Panc1 (cell line): ENCODE data around the gene P3R3URF. TPM values are rescaled to one million over a fixed set of nuclear protein-coding genes. Genes with fewer than 3 reads are reported as not detected.

ENCODE experiments used
- ATAC-seq: fragments of 200-7000 bp; cut with Tn5 transposase; 2 replicates; pipeline ENCODE4 v1.9.1; 2020; ENCODE audit warnings: mild to moderate bottlenecking, moderate library complexity
- BruUV-seq: library from RNA; stranded (reverse); fragments of 400-500 nt; replicated peaks from 2 replicates; lab custom pipeline; 2021; lab: Mats Ljungman, UMichigan
- CTCF ChIA-PET: fragments of 300-600 bp; sonication (Branson Sonifier 250); formaldehyde crosslinking; loops from one replicate; lab custom pipeline; 2022; ENCODE audit warnings: antibody characterized with exemption; lab: Charles Lee
- POLR2A ChIA-PET: fragments of 300-600 bp; sonication (Branson Sonifier 250); formaldehyde crosslinking; loops from one replicate; lab custom pipeline; 2022; ENCODE audit warnings: antibody characterized with exemption; lab: Charles Lee
- DNase-seq: peaks from one replicate; pipeline ENCODE4 v3.0.0-alpha.2; 2010; ENCODE audit warnings: low read depth, low spot score
- H3K27ac ChIP-seq: 2 replicates; pipeline ENCODE4 v1.5.1; 2011; ENCODE audit warnings: mild to moderate bottlenecking, low read length, inconsistent platforms
- H3K27me3 ChIP-seq: fragments of 200-500 bp; sonication (Bioruptor generic); 2 replicates; pipeline ENCODE4 v1.6.0; 2014; ENCODE audit warnings: low read length, inconsistent platforms; ENCODE audit not compliant: control insufficient read depth, insufficient read depth
- H3K36me3 ChIP-seq: fragments of 200-500 bp; sonication (Bioruptor generic); 2 replicates; pipeline ENCODE4 v1.5.1; 2014; ENCODE audit warnings: inconsistent platforms, mild to moderate bottlenecking, low read length, moderate library complexity; ENCODE audit not compliant: control insufficient read depth, insufficient read depth
- H3K4me1 ChIP-seq: 2 replicates; pipeline ENCODE4 v1.5.1; 2011; ENCODE audit warnings: inconsistent platforms, mild to moderate bottlenecking, low read length, moderate library complexity; ENCODE audit not compliant: control insufficient read depth, insufficient read depth
- H3K4me3 ChIP-seq, 2 experiments: 2 replicates each; pipeline ENCODE4 v1.5.1; 2011 to 2012; ENCODE audit warnings: low read depth in 2 of 2, low read length in 2 of 2, mild to moderate bottlenecking in 2 of 2, inconsistent platforms in 1 of 2, moderate library complexity in 1 of 2
- H3K9me3 ChIP-seq: fragments of 200-500 bp; sonication (Bioruptor generic); 2 replicates; pipeline ENCODE4 v1.5.1; 2014; ENCODE audit warnings: low read depth, mild to moderate bottlenecking, inconsistent platforms, low read length, moderate library complexity; ENCODE audit not compliant: control insufficient read depth, insufficient read depth
- POLR2AphosphoS5 ChIP-seq: IDR thresholded peaks from 2 replicates; pipeline ENCODE4 v1.6.1; 2012; ENCODE audit warnings: mild to moderate bottlenecking, low read depth, low read length, moderate library complexity
- SIN3A ChIP-seq: IDR thresholded peaks from 2 replicates; pipeline ENCODE4 v1.6.1; 2012; ENCODE audit warnings: low read depth, mild to moderate bottlenecking, low read length, moderate library complexity, borderline replicate concordance; ENCODE audit not compliant: insufficient read depth
- TCF7L2 ChIP-seq: IDR thresholded peaks from 2 replicates; pipeline ENCODE4 v1.6.1; 2011; ENCODE audit warnings: mild to moderate bottlenecking, low read depth, low read length, inconsistent platforms
- in situ Hi-C: cut with HindIII; loops from 2 replicates; pipeline ENCODE4 v1.10.0; 2016; ENCODE audit warnings: low sequenced_read_pairs, low pct_unique_long_range_greater_than_20kb
- intact Hi-C: fragments of 100-400 bp; cut with micrococcal nuclease; formaldehyde crosslinking; loops from one replicate; pipeline ENCODE4 v1.10.0; 2022; ENCODE audit not compliant: unreplicated experiment
- total RNA-seq: library from RNA; stranded (reverse); gene quantifications from one replicate; pipeline ENCODE4 v1.2.1, GENCODE V29; 2021; ENCODE audit not compliant: unreplicated experiment
- TF ChIP-seq, protein P1 (sequence below): fragments of 450-650 bp; IDR thresholded peaks from 2 replicates; pipeline ENCODE4 v1.5.1; 2017; ENCODE audit warnings: mild to moderate bottlenecking
- TF ChIP-seq, protein P2 (sequence below), 2 experiments: IDR thresholded peaks; 2 replicates each; pipeline ENCODE4 v1.6.1; 2011 to 2012; ENCODE audit warnings: low read depth in 2 of 2, control low read depth in 1 of 2, low read length in 1 of 2, mild to moderate bottlenecking in 1 of 2, moderate library complexity in 1 of 2; ENCODE audit not compliant: insufficient read depth in 1 of 2

P3R3URF gene
- total RNA-seq, 1 experiment from 2014 or later, result not detected

DNA sequence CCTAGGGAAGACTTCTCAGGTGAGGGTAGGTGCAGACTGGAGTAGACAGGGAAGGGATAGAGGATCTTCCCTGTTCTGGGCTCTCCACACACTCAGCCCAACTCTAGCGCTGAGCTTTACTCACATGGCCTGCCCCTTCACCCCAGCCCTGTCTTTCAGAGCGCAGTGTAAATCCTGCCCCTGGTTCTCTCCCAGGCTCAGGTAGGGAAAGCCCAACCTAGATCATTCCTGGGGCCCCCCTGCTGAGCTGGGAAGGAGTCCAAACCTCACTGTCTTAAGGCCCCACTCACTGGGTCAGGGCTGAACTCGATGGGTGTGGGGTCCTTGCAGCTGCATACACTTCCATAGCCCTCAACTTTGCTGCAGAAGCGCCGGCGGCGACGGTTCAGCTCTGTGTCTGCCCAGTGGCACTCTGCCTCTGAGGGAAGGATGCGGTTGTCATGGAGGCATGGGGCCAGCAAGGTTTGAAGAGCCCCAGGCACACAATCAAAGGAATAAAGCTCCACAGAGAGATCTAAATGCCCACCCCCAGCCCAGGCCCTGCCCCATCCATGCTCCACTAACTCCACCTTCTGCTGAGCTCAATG lies 17.8 kb upstream of the P3R3URF start:
- peaks cover 16% of the 10 kb centered on the region for H3K4me1 ChIP-seq
- POLR2A ChIA-PET, result interaction anchor here (0.6 to 1.8 kb wide), 2 partner anchors 10 to 146 kb away, joined by 3 to 6 read pairs; no protein-coding TSS in a partner anchor
- intact Hi-C loops, result no loop called here
- no TSS peak for BruUV-seq
- no peak for DNase-seq
- no peak overlapping the region for H3K27ac ChIP-seq
- no peaks in the 10 kb centered on the region for H3K9me3 ChIP-seq
- CTCF ChIA-PET, result no interaction called here
- no peaks in the 10 kb centered on the region for H3K27me3 ChIP-seq
- H3K4me3 ChIP-seq, result no peak overlapping the region
- H3K36me3 ChIP-seq, result peaks cover 9% of the 10 kb centered on the region; the same call in 1 of the 2 replicates
- TF ChIP-seq TCF7L2 (no peak), SIN3A (no peak)
- TF ChIP-seq, protein P1, sequence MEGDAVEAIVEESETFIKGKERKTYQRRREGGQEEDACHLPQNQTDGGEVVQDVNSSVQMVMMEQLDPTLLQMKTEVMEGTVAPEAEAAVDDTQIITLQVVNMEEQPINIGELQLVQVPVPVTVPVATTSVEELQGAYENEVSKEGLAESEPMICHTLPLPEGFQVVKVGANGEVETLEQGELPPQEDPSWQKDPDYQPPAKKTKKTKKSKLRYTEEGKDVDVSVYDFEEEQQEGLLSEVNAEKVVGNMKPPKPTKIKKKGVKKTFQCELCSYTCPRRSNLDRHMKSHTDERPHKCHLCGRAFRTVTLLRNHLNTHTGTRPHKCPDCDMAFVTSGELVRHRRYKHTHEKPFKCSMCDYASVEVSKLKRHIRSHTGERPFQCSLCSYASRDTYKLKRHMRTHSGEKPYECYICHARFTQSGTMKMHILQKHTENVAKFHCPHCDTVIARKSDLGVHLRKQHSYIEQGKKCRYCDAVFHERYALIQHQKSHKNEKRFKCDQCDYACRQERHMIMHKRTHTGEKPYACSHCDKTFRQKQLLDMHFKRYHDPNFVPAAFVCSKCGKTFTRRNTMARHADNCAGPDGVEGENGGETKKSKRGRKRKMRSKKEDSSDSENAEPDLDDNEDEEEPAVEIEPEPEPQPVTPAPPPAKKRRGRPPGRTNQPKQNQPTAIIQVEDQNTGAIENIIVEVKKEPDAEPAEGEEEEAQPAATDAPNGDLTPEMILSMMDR, result no peak
- TF ChIP-seq, protein P2, sequence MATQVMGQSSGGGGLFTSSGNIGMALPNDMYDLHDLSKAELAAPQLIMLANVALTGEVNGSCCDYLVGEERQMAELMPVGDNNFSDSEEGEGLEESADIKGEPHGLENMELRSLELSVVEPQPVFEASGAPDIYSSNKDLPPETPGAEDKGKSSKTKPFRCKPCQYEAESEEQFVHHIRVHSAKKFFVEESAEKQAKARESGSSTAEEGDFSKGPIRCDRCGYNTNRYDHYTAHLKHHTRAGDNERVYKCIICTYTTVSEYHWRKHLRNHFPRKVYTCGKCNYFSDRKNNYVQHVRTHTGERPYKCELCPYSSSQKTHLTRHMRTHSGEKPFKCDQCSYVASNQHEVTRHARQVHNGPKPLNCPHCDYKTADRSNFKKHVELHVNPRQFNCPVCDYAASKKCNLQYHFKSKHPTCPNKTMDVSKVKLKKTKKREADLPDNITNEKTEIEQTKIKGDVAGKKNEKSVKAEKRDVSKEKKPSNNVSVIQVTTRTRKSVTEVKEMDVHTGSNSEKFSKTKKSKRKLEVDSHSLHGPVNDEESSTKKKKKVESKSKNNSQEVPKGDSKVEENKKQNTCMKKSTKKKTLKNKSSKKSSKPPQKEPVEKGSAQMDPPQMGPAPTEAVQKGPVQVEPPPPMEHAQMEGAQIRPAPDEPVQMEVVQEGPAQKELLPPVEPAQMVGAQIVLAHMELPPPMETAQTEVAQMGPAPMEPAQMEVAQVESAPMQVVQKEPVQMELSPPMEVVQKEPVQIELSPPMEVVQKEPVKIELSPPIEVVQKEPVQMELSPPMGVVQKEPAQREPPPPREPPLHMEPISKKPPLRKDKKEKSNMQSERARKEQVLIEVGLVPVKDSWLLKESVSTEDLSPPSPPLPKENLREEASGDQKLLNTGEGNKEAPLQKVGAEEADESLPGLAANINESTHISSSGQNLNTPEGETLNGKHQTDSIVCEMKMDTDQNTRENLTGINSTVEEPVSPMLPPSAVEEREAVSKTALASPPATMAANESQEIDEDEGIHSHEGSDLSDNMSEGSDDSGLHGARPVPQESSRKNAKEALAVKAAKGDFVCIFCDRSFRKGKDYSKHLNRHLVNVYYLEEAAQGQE (IDR thresholded peaks at IDR 0.05; ENCODE audit: insufficient read depth in 1 of 2, low read depth in 2 of 2, low read length in 1 of 2), result no peak
- in situ Hi-C loops, result no loop called here
- no peak for ATAC-seq

DNA sequence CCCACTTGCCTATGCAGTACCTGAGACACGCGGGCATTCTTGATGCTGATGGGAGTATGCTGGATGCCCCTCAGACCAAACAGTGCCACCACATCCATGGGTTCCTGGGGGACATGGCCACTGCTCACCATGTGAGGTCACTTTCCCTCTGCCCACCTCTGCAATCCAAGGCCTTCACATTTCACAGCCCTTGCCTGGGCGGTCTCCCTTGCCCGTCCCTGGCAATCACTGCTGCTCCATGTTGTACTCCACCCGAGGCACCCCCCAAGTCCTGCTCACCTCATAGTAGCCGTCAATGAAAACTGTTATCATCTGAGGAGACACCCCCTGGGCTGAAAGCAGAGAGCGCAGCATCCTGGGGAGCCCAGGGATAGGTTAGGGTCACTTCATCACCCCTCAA lies 17.0 kb upstream of the P3R3URF start:
- TF ChIP-seq POLR2AphosphoS5, result no peak
- TF ChIP-seq SIN3A, result no peak
- no peak for TF ChIP-seq TCF7L2
- TF ChIP-seq, protein P1, result no peak
- TF ChIP-seq, protein P2 (IDR thresholded peaks at IDR 0.05; ENCODE audit: insufficient read depth in 1 of 2, low read depth in 2 of 2, low read length in 1 of 2), result no peak
- Histone ChIP-seq H3K36me3 (peaks cover 9% of the 10 kb centered on the region; the same call in 1 of the 2 replicates), H3K27ac (no peak overlapping the region), H3K4me1 (peaks cover 15% of the 10 kb centered on the region), H3K4me3 (no peak overlapping the region), H3K27me3 (no peaks in the 10 kb centered on the region), H3K9me3 (no peaks in the 10 kb centered on the region)
- CTCF ChIA-PET, result no interaction called here
- POLR2A ChIA-PET, result no interaction called here
- ATAC-seq (no peak), DNase-seq (no peak)
- in situ Hi-C loops, result no loop called here
- no TSS peak for BruUV-seq
- intact Hi-C loops, result no loop called here
